H1 (cell line): ENCODE measurements around the gene SEMA5B. TPM values are rescaled to one million over a fixed set of nuclear protein-coding genes. Genes with fewer than 3 reads are reported as not detected.

Experiments
- CTCF ChIA-PET: fragments of 300-600 bp; sonication (Branson Sonifier 250); formaldehyde crosslinking; loops from one replicate; lab custom pipeline; 2021; ENCODE audit not compliant: partially characterized antibody; lab: Charles Lee
- POLR2A ChIA-PET: fragments of 300-600 bp; sonication (Branson Sonifier 250); formaldehyde crosslinking; loops from one replicate; lab custom pipeline; 2021; ENCODE audit warnings: inconsistent platforms; ENCODE audit not compliant: partially characterized antibody; lab: Charles Lee
- DNase-seq, 2 experiments: peaks; one replicate each; pipeline versions ENCODE4 v3.0.0 to v3.0.0-alpha.2; 2010 to 2022; ENCODE audit warnings: low spot score in 2 of 2, low read depth in 1 of 2, mixed read lengths in 1 of 2
- FAIRE-seq: peaks from 2 replicates; lab custom pipeline; 2011; peaks lifted over from hg19 to GRCh38; lab: Jason Lieb, UNC
- H2AFZ ChIP-seq: 2 replicates; pipeline ENCODE4 v1.8.1; 2012; ENCODE audit warnings: low read length, inconsistent platforms
- H2AK5ac ChIP-seq: 2 replicates; pipeline ENCODE4 v1.6.1; 2013; ENCODE audit warnings: low read depth, low read length
- H2BK120ac ChIP-seq: replicated peaks from 2 replicates; pipeline ENCODE3; 2013; ENCODE audit warnings: low read depth, low read length, inconsistent platforms
- H2BK12ac ChIP-seq: 2 replicates; pipeline ENCODE4 v1.6.1; 2013; ENCODE audit warnings: low read depth, low read length
- H2BK15ac ChIP-seq: 2 replicates; pipeline ENCODE4 v1.6.1; 2013; ENCODE audit warnings: low read length
- H2BK20ac ChIP-seq: 2 replicates; pipeline ENCODE4 v1.6.1; 2013; ENCODE audit warnings: low read length
- H2BK5ac ChIP-seq: 2 replicates; pipeline ENCODE4 v1.6.1; 2013; ENCODE audit warnings: low read depth, low read length
- H3K14ac ChIP-seq: 2 replicates; pipeline ENCODE4 v1.6.1; 2013; ENCODE audit warnings: inconsistent platforms; ENCODE audit not compliant: insufficient read length
- H3K18ac ChIP-seq: 2 replicates; pipeline ENCODE4 v1.6.1; 2013; ENCODE audit warnings: low read length; ENCODE audit errors: extremely low read depth
- H3K23ac ChIP-seq: 2 replicates; pipeline ENCODE4 v1.6.1; 2013; ENCODE audit warnings: inconsistent platforms; ENCODE audit not compliant: insufficient read length
- H3K23me2 ChIP-seq: 2 replicates; pipeline ENCODE4 v1.6.1; 2013; ENCODE audit warnings: low read depth, low read length
- H3K27ac ChIP-seq: 2 replicates; pipeline ENCODE4 v1.6.1; 2011; ENCODE audit warnings: low read depth, low read length, inconsistent platforms
- H3K27me3 ChIP-seq, 4 experiments: replicated peaks in 1 of 4; 1 replicate in 1 of 4; 2 replicates in 3 of 4; pipeline versions ENCODE4 v1.6.1 to v1.8.1; 2011 to 2013; ENCODE audit warnings: low read length in 3 of 4, mild to moderate bottlenecking in 3 of 4, inconsistent platforms in 2 of 4, mixed read lengths in 2 of 4, moderate library complexity in 1 of 4; ENCODE audit not compliant: control insufficient read depth in 3 of 4, insufficient read depth in 3 of 4; ENCODE audit errors: extremely low read depth in 1 of 4
- H3K36me3 ChIP-seq, 4 experiments: 2 replicates each; pipeline versions ENCODE4 v1.6.1 to v1.8.1; 2011 to 2013; ENCODE audit warnings: mild to moderate bottlenecking in 4 of 4, low read length in 3 of 4, moderate library complexity in 2 of 4, control low read depth in 1 of 4, inconsistent platforms in 1 of 4; ENCODE audit not compliant: insufficient read depth in 4 of 4, control insufficient read depth in 2 of 4
- H3K4ac ChIP-seq: replicated peaks from 2 replicates; pipeline ENCODE3; 2013; ENCODE audit warnings: low read length, low read depth, mixed read lengths, inconsistent platforms; ENCODE audit not compliant: insufficient read length
- H3K4me1 ChIP-seq, 4 experiments: replicated peaks in 1 of 4; 1 replicate in 1 of 4; 2 replicates in 3 of 4; pipeline versions ENCODE4 v1.6.1 to v1.8.1; 2011 to 2013; ENCODE audit warnings: low read length in 3 of 4, inconsistent platforms in 2 of 4, mixed read lengths in 1 of 4; ENCODE audit not compliant: insufficient read depth in 4 of 4, control insufficient read depth in 3 of 4
- H3K4me2 ChIP-seq, 2 experiments: 2 replicates each; pipeline versions ENCODE4 v1.6.1 to v1.8.1; 2011 to 2013; ENCODE audit warnings: low read depth in 2 of 2, low read length in 2 of 2, control low read depth in 1 of 2, inconsistent platforms in 1 of 2, mild to moderate bottlenecking in 1 of 2; ENCODE audit not compliant: insufficient read depth in 1 of 2
- H3K4me3 ChIP-seq, 4 experiments: fragments of 200-600, 300-600 bp in 1 of 4; sonication (generic), shearing (Covaris generic), sonication (Bioruptor Twin) in 1 of 4; 2 replicates each; pipeline versions ENCODE4 v1.5.1 to v1.8.1; 2011 to 2016; ENCODE audit warnings: low read length in 4 of 4, low read depth in 3 of 4, control low read depth in 2 of 4, inconsistent platforms in 2 of 4, mild to moderate bottlenecking in 2 of 4, mixed read lengths in 1 of 4, moderate library complexity in 1 of 4; ENCODE audit not compliant: insufficient read depth in 2 of 4; ENCODE audit errors: extremely low read depth in 1 of 4
- H3K56ac ChIP-seq: replicated peaks from 2 replicates; pipeline ENCODE3; 2013; ENCODE audit warnings: low read depth, mild to moderate bottlenecking, mixed read lengths, low read length, inconsistent platforms; ENCODE audit not compliant: insufficient read length
- H3K79me1 ChIP-seq: 2 replicates; pipeline ENCODE4 v1.6.1; 2013; ENCODE audit warnings: low read depth, low read length, control low read depth
- H3K79me2 ChIP-seq, 2 experiments: 2 replicates each; pipeline versions ENCODE4 v1.6.1 to v1.8.1; 2012 to 2013; ENCODE audit warnings: low read length in 2 of 2, mild to moderate bottlenecking in 2 of 2, inconsistent platforms in 1 of 2; ENCODE audit not compliant: insufficient read depth in 2 of 2, control insufficient read depth in 1 of 2
- H3K9ac ChIP-seq, 4 experiments: replicated peaks in 1 of 4; 1 replicate in 1 of 4; 2 replicates in 3 of 4; pipeline versions ENCODE4 v1.6.1 to v1.8.1; 2011 to 2013; ENCODE audit warnings: low read depth in 3 of 4, low read length in 3 of 4, control low read depth in 2 of 4, mild to moderate bottlenecking in 2 of 4, moderate library complexity in 2 of 4, inconsistent platforms in 1 of 4; ENCODE audit errors: extremely low read depth in 1 of 4
- H3K9me3 ChIP-seq, 2 experiments: 2 replicates each; pipeline versions ENCODE4 v1.6.1 to v1.8.1; 2012 to 2013; ENCODE audit warnings: mild to moderate bottlenecking in 2 of 2, moderate library complexity in 2 of 2, control low read depth in 1 of 2, inconsistent platforms in 1 of 2, low read depth in 1 of 2, low read length in 1 of 2, mixed read lengths in 1 of 2; ENCODE audit not compliant: insufficient read depth in 2 of 2
- H4K20me1 ChIP-seq, 2 experiments: replicated peaks in 1 of 2; 2 replicates each; pipeline versions ENCODE3 to v1.8.1; 2011 to 2013; ENCODE audit warnings: inconsistent platforms in 2 of 2, low read length in 2 of 2, mild to moderate bottlenecking in 1 of 2; ENCODE audit not compliant: insufficient read depth in 2 of 2, control insufficient read depth in 1 of 2
- H4K5ac ChIP-seq: 2 replicates; pipeline ENCODE4 v1.6.1; 2013; ENCODE audit warnings: low read length, low read depth, mixed read lengths, inconsistent platforms; ENCODE audit not compliant: insufficient read length
- H4K8ac ChIP-seq: 2 replicates; pipeline ENCODE4 v1.8.0; 2013; ENCODE audit warnings: mild to moderate bottlenecking, moderate library complexity, low read length, inconsistent platforms; ENCODE audit not compliant: insufficient read depth; ENCODE audit errors: extremely low read depth
- H4K91ac ChIP-seq: replicated peaks from 2 replicates; pipeline ENCODE3; 2013; ENCODE audit warnings: low read length, mixed read lengths, inconsistent platforms; ENCODE audit not compliant: insufficient read length
- SUZ12 ChIP-seq: fragments of 200-600 bp; sonication (generic); IDR thresholded peaks from 2 replicates; pipeline ENCODE4 v1.6.1; 2012; ENCODE audit warnings: mild to moderate bottlenecking, inconsistent platforms, low read length, moderate library complexity, mixed read lengths
- WGBS, 2 experiments: shearing (Covaris generic) in 1 of 2; methylation state at CpG; one replicate each; pipeline versions ENCODE4 v1.1.6 to v1.1.7; 2013 to 2015; ENCODE audit warnings: low lambda C conversion rate in 2 of 2, mixed read lengths in 2 of 2, inconsistent platforms in 1 of 2, low coverage in 1 of 2, missing lambda C conversion rate in 1 of 2; ENCODE audit not compliant: insufficient replicate concordance in 2 of 2, insufficient coverage in 1 of 2, insufficient read length in 1 of 2; ENCODE audit errors: extremely low coverage in 1 of 2, missing lambda C conversion rate in 1 of 2; 5-methylcytosine and 5-hydroxymethylcytosine counted together
- polyA plus RNA-seq, 7 experiments: library from polyadenylated mRNA; depleted of rRNA in 3 of 7; stranded (reverse) in 5 of 7; unstranded in 2 of 7; fragments of >200 nt in 5 of 7; fragments of 200-250 nt in 2 of 7; gene quantifications; 1 replicate in 5 of 7; 2 replicates in 1 of 7; 4 replicates in 1 of 7; pipeline versions ENCODE4 v1.2.1 to v1.2.3, GENCODE V29; 2011 to 2013; ENCODE audit warnings: missing spikeins in 2 of 7, mixed read lengths in 2 of 7
- total RNA-seq: library from RNA; stranded (reverse); fragmentation: NEBNext Ultra II Directional; extraction: Animal tissue kit (Norgen Biotek cat#: 25700); gene quantifications from 2 replicates; pipeline ENCODE4 v1.2.1, GENCODE V29; 2021

Gene SEMA5B
- total and polyA plus RNA-seq, 2 of the 8 experiments (the other 6 are each of a cell fraction or from before 2014, with no cell fraction given): 13.1 to 22.4 TPM

- ChIA-PET CTCF (interaction anchor here (1.2 to 1.5 kb wide), 2 partner anchors 26 to 68 kb away, joined by 3 to 4 read pairs; no protein-coding TSS in a partner anchor), POLR2A (no interaction called here)
- H3K4ac ChIP-seq: no peak overlapping the region
- no peak for FAIRE-seq
- no peak overlapping the region for H3K23ac ChIP-seq
- H3K36me3 ChIP-seq: no peaks in the 10 kb centered on the region
- WGBS, 2 experiments: 88% methylated on average over 4 of the region's 4 CpGs; no CpG with 5 or more reads in 1 of the 2 experiments
- H3K27me3 ChIP-seq: no peaks in the 10 kb centered on the region
- H3K4me1 ChIP-seq: no peaks in the 10 kb centered on the region
- H3K27ac ChIP-seq: no peak overlapping the region
- no peak overlapping the region for H3K56ac ChIP-seq
- H4K8ac ChIP-seq: no peak overlapping the region
- H3K79me1 ChIP-seq: no peaks in the 10 kb centered on the region
- H3K4me3 ChIP-seq: no peak overlapping the region
- H2AK5ac ChIP-seq: no peak overlapping the region
- H2BK20ac ChIP-seq: no peak overlapping the region
- no peak overlapping the region for H2BK12ac ChIP-seq
- H3K23me2 ChIP-seq: no peaks in the 10 kb centered on the region
- no peak overlapping the region for H4K91ac ChIP-seq
- H3K79me2 ChIP-seq: no peaks in the 10 kb centered on the region
- no peak overlapping the region for H2BK5ac ChIP-seq
- no peak for DNase-seq
- no peak overlapping the region for H2BK15ac ChIP-seq
- H3K18ac ChIP-seq: no peak overlapping the region
- H4K20me1 ChIP-seq: no peaks in the 10 kb centered on the region
- no peak overlapping the region for H4K5ac ChIP-seq
- H3K9me3 ChIP-seq: no peaks in the 10 kb centered on the region
- no peak overlapping the region for H3K14ac ChIP-seq
- H3K4me2 ChIP-seq: no peak overlapping the region
- H2AFZ ChIP-seq: no peak overlapping the region
- no peak overlapping the region for H2BK120ac ChIP-seq
- no peak overlapping the region for H3K9ac ChIP-seq
- no peak for TF ChIP-seq SUZ12
These were observed 147.4 kb downstream of the SEMA5B start for GRCh38 chr3:122880173-122880572.
